T47D (cell line): Measurements from ENCODE around the gene MBD3L1.

ENCODE experiments used
- DNase-seq, 2 experiments: peaks; one replicate each; pipeline versions ENCODE4 v3.0.0 to v3.0.0-alpha.2; 2011 to 2012; ENCODE audit warnings: low read depth in 1 of 2, low spot score in 1 of 2
- JUND ChIP-seq: IDR thresholded peaks from 2 replicates; pipeline ENCODE4 v1.6.1; 2012; ENCODE audit warnings: low read depth
- in situ Hi-C: cut with HindIII; loops from 2 replicates; pipeline ENCODE4 v1.10.0; 2016; ENCODE audit warnings: low sequenced_read_pairs, low pct_unique_long_range_greater_than_20kb

MBD3L1 gene

DNA sequence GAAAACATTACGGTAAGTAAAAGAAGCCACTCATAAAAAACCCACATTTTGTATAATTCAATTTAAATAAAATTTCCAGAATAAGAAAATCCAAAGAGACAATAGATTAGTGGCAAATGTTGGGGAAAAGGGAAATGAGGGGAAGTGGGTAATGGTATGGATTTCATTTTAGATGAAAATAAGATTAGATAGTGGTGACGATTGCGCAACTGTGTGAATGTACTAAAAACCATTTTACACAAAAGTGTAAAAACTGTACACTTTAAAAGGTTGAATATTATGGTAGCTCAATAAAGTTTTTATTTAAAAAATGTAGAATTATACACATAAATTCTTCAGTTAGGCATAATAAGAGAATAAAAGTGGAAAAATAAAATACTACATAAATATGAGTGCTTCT lies 3.7 kb downstream of the MBD3L1 start:
- DNase-seq: no peak
- no peak for TF ChIP-seq JUND
- in situ Hi-C loops: no loop called here

GRCh38 chr19:8840708-8841107 lies 8.5 kb downstream of the MBD3L1 start:
- DNase-seq: no peak
- TF ChIP-seq JUND: no peak
- in situ Hi-C loops: no loop called here

DNA sequence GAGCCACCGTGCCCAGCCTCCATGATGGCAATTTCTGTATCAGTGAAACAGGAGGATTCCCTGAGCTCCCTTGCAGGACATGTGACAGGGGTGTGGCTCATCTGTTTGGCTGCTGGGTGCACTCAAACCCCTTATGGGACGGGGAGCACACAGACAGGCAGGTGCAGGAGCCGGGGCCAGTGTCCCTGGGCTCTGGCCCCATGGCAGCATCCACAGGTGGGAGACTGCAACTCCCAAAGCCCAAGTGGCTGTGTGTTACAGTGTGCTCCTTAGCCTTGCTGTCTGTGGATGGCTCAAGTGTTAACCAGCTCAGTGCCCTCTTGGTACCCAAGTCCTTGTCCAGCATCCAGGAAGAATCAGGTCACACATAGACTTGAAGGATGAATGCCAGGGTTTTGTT lies 14.6 kb downstream of the MBD3L1 start:
- TF ChIP-seq JUND: no peak
- DNase-seq: no peak
- in situ Hi-C loops: no loop called here

GRCh38 chr19:8849232-8849631 lies 17.1 kb downstream of the MBD3L1 start:
- TF ChIP-seq JUND: no peak
- in situ Hi-C loops: no loop called here
- no peak for DNase-seq

DNA sequence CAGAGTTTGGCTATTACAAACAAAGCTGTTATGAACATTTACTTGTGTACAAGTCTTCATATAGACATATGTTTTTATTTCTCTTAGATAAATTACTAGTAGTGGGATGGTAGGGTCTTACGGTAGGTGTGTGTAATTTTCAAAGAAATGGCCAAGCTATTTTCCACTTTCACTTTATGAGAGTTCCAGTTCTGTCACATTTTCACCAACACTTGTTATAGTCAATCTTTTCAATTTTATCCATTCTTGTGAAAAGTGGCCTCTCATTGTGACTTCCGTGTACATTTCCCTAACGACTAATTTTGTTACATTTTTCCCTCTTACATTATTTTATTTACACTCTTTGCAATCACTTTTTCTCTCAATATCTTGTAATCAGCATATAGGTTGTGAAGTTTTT lies 18.3 kb downstream of the MBD3L1 start:
- DNase-seq: no peak
- no peak for TF ChIP-seq JUND
- in situ Hi-C loops: no loop called here

GRCh38 chr19:8858260-8858659 lies 26.1 kb downstream of the MBD3L1 start:
- TF ChIP-seq JUND: no peak
- no peak for DNase-seq
- in situ Hi-C loops: no loop called here

DNA sequence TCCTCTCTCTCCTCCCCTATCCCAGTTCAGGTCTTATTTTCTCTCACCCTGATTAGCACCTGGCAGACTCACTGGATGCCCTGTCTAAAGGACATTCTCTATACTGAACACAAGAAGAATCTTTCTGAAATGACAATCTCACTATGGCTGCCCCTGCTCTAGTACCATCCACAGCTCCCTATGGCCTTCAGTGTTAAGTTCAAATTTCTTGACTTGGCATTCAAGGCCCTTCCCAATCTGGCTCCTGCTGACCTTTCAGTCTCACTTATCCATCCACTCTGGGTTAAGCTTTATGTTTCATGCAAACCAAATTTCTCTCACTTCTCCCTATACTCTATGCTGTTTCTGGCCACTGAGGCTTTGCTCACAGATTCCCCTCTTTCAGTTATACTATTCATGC lies 34.2 kb downstream of the MBD3L1 start:
- TF ChIP-seq JUND: no peak
- DNase-seq: no peak
- in situ Hi-C loops: no loop called here

DNA sequence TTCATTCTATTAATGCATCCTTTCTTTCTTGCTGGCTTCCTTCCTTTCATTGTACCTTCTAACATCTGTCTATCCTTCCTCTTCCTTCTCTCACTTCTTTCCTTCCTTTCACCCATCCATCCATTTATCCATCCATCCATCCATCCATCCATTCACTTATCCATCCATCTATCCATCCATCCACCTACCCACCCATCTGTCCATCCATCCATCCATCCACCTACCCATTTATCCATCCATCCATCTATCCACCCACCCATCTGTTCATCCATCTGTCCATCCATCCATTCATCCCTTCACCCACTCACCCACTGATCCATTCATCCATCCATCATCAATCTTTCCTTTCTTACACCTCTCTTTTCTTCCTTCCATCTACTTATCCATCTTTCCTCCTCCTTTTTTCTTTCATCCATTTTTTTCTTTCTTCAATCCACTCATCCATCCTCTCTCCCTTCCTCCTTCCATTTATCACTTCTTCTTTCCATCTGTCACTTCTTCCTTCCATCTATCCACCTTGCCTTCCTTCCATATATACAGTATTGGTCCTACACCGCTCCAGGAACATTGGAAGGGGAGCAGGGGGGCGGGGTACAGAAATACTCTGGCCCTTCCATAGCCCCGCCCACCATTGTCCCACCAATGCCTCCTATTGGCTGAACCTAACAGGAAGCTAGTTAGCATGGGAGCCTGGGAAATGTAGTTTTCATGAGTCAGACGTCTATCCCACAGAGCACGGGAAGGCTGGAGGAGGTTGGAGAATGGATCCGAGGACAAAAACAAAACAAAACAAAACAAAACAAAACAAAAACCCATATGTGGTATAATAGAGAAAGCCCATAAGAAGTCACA lies 45.9 kb downstream of the MBD3L1 start:
- TF ChIP-seq JUND: no peak
- peak in 1 of 2 experiments; percentile 56 for DNase-seq
- in situ Hi-C loops: no loop called here

- no peak for TF ChIP-seq JUND
- in situ Hi-C loops: no loop called here
- DNase-seq: no peak
Observed at GRCh38 chr19:8880868-8881488, 48.8 kb downstream of the MBD3L1 start.

GRCh38 chr19:8881512-8881911 lies 49.3 kb downstream of the MBD3L1 start:
- no peak for DNase-seq
- in situ Hi-C loops: no loop called here

DNA sequence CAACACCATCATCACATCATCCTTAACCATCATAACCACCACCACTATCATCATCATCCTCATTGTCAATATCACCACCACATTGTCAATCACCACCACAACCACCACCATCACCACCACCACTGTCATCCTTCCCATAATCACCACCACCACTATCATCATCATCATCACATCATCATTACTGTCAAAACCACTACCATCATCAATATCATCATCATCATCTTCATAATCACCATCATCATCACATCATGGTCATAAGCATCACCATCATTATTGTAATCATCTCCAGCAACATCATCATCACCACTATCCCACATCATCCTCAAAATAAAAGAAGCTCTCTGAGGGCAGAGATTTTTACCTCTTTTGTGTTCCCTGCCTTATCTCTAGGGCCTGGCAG lies 52.2 kb downstream of the MBD3L1 start:
- DNase-seq: no peak
- in situ Hi-C loops: no loop called here
- no peak for TF ChIP-seq JUND

More at GRCh38 chr19:8881512-8881911, 49.3 kb downstream of the MBD3L1 start:
- TF ChIP-seq JUND: no peak

DNA sequence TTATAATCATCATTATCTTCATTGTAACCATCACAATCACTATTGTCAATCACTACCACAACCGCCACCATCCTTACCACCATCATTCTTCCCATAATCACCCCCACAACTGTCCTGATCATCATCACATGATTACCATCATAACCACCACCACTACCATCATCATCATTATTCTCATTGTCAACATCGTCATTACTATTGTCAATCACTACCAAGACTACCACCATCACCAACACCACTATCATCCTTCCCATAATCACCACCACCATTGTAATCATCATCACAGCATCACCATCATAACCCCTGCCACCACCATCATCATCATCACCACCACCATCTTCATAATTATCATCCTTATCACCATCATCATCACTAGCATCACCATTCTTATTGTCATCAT lies 55.2 kb downstream of the MBD3L1 start:
- in situ Hi-C loops: no loop called here
- TF ChIP-seq JUND: no peak
- no peak for DNase-seq

GRCh38 chr19:8890260-8890659 lies 58.1 kb downstream of the MBD3L1 start:
- in situ Hi-C loops: no loop called here
- DNase-seq: no peak
- no peak for TF ChIP-seq JUND
